ENCODE results near the gene NRSN2.
"Not testable (repeated sequence)": the region's sequence is repeated elsewhere in the genome, so short reads cannot be mapped to it uniquely, and the experiment has no call there.

NRSN2 gene

GRCh38 chr20:375265-375889, 28.5 kb downstream of the NRSN2 start:
- no peak for DNase-seq

- DNase-seq, result no peak
These were observed 29.2 kb downstream of the NRSN2 start for GRCh38 chr20:376089-376488.

DNA sequence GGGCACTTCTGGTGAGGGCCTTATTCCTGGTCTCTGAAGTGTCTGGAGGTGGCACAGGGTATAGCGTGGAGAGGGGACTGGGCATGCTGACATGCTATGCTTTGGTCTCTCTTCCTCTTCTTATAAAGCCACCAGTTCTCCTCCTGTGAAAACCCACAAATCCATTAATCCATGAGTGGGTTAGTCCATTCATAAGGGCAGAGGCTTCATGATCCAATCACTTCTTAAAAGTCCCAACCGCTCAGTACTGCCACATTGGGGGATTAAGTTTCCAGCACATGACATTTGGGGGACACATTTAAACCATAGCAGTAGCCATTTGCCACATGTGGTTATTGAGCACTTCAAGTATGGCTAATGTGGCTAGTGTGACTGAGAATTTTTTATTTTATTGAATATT, 29.8 kb downstream of the NRSN2 start:
- DNase-seq, result no peak

DNA sequence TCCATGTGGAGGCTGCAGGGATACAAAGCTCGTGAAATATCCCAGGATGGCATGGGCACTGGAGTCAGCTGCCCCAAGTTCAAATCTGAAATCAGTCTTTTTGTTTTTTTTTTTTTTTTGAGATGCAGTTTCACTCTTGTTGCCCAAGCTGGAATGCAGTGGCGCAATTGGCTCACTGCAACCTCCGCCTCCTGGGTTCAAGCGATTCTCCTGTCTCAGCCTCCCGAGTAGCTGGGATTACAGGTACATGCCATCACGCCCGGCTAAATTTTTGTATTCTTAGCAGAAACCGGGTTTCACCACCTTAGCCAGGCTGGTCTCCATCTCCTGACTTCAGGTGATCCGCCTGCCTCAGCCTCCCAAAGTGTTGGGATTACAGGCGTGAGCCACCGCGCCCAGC, 30.7 kb downstream of the NRSN2 start:
- DNase-seq, result not testable (repeated sequence)

GRCh38 chr20:378961-379336, 32.0 kb downstream of the NRSN2 start:
- DNase-seq, result no peak

GRCh38 chr20:380763-381580, 34.1 kb downstream of the NRSN2 start:
- peak; percentile 46 for DNase-seq

DNA sequence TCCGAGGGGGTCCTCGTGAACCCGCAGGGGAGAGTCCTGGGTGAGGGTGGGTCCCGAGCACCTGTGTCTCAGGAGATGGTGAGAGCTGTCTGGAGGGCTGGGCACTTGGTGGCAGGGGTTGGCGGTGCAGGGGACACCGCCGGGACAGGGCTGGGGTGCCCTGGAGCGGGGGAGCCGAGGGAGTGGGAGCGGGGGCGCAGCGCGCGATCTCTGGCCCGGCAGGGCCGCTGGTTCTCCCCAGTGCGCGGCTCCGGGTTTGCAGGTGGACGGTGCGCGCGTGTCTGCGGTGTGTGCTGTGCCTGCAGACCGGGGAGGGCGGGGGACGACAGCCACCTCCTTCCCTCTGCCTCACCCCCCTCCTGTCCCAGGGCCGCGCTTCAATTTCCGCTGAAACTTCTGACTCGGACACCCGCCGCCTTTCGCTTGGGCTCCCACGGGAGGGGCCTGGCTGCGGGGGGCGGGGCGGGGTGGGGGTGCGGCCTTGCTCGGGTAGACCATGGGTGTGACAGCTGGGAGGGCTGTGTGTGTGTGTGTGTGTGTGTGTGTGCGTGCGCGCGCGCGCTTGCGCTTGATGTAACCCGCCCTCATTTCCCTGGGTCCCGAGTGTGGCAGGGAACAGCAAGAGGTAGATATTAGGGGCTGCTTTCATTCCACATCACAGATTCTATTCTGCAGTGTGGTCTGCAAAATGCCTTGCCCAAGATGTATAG, 34.8 kb downstream of the NRSN2 start:
- DNase-seq, result peak; percentile 29

GRCh38 chr20:382291-383115, 35.6 kb downstream of the NRSN2 start:
- no peak for DNase-seq

DNA sequence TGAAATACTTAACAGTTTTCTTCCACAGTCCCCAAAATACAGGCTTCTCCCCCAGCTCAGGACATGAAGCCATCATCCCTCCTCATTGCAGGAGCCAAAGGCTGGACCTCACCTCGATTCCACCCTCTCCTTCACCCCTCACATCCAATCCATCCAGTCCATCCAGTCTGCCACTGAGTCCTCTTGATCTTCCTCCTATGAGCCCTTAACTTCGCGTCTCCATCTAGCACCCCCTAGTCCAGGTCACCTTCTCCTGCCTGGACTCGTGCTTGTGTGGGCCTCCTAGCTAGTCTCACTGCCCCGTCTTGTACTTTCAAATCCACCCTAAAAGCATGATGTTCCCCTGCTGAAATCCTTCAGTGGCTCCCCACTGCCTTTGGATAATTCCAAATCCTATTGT, 37.0 kb downstream of the NRSN2 start:
- no peak for DNase-seq

GRCh38 chr20:384723-385122, 37.8 kb downstream of the NRSN2 start:
- no peak for DNase-seq

GRCh38 chr20:385448-385847, 38.5 kb downstream of the NRSN2 start:
- DNase-seq, result no peak

DNA sequence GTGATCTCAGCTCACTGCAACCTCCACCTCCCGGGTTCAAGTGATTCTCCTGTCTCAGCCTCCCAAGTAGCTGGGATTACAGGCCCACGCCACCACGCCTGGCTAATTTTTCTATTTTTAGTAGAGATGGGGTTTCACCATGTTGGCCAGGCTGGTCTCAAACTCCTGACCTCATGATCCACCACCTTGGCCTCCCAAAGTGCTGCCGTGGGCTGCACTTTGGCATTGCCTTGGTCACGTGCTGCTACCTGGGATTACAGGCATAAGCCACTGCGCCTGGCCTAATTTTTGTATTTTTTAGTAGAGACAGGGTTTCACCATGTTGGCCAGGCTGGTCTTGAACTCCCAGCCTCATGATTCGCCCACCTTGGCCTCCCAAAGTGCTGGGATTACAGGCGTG, 39.7 kb downstream of the NRSN2 start:
- not testable (repeated sequence) for DNase-seq

DNA sequence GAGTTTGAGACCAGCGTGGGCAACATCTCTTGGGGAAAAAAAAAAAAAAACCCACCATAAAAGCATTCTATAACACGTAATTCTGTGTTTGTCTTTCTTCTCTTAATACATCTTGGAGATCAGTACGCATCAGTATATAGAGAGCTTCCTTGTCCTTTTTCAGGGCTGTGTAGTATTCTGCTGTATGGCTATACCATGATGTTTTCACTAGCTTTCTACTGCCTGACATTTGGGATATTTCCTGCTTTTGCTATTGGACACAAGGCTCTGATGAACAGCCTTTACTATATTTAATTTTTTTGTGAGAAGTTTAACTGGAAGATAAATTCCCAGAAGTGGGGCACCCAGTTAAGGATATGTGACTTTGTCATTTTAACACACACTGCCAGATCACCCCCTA, 40.6 kb downstream of the NRSN2 start:
- no peak for DNase-seq

GRCh38 chr20:388034-388994, 41.4 kb downstream of the NRSN2 start:
- no peak for DNase-seq

DNA sequence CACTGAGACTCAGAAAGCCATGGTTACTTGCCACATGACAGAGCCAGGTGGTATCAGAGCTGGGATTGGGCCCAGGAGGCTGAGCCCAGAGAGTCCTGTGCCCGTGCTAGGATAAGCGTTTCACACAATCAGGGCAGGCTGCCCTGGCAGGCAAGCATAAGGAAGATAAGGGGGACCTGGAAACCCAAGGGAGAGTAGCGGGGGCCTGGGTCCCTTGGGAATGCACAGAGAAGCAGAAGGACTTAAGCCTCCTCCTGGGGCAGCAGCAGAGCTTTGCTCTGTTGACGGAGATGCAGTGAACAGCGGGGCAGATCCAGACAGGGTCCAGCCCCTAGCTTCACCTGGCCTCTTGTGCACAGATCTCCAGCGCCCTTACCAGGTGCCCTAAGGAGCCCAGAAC, 42.3 kb downstream of the NRSN2 start:
- no peak for DNase-seq

DNA sequence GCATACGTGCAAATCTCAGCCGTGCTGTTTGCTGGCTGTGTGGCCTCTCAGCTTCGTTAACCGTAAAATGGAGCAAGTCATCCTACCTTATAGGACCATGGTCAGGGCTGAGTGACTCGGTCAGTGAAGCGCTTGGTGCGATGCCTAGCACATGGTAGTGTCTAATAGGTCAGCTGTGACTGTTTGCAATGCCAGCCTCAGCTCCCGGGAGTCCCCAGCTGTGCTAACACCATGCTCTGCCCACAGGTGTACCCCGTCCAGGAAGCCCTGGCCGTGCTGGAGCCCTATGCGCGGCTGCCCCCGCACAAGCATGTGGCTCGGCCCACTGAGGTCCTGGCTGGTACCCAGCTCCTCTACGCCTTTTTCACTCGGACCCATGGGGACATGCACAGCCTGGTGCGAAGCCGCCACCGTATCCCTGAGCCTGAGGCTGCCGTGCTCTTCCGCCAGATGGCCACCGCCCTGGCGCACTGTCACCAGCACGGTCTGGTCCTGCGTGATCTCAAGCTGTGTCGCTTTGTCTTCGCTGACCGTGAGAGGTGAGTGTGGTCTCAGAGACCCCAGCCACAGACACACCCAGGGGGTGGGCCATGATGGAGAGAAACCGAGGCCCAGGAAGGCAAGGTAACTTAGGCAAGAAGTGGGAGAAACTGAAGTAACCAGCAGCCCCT, 44.3 kb downstream of the NRSN2 start:
- no peak for DNase-seq

GRCh38 chr20:393296-393695, 46.4 kb downstream of the NRSN2 start:
- not testable (repeated sequence) for DNase-seq

GRCh38 chr20:396252-396618, 49.3 kb downstream of the NRSN2 start:
- no peak for DNase-seq

- no peak for DNase-seq
These were observed 49.9 kb downstream of the NRSN2 start for GRCh38 chr20:396619-397431.
